Ovary (tissue), 9 donors: Measurements from ENCODE around the gene CFAP97D2. TPM values are rescaled to one million over a fixed set of nuclear protein-coding genes. Genes with fewer than 3 reads are reported as not detected.
A peak's percentile ranks its signal among the peaks of the same experiment; 100 is the strongest.

ENCODE experiments used
- DNase-seq, 5 donors: peaks; one replicate each; pipeline ENCODE4 v3.0.0-alpha.2; 2019 to 2020
- H3K27ac ChIP-seq, 2 donors: fragments of 200-600 bp; one replicate each; pipeline versions ENCODE4 v1.5.1 to v1.8.0; 2019 to 2022
- H3K27me3 ChIP-seq: fragments of 200-600 bp; one replicate; pipeline ENCODE4 v1.8.0; 2022
- H3K36me3 ChIP-seq: fragments of 200-600 bp; sonication (generic); one replicate; pipeline ENCODE4 v1.5.1; 2019
- H3K4me1 ChIP-seq: one replicate; pipeline ENCODE4 v1.8.1; 2013; ENCODE audit warnings: mild to moderate bottlenecking, moderate library complexity; ENCODE audit not compliant: insufficient read depth
- H3K4me3 ChIP-seq: fragments of 200-600 bp; sonication (generic); one replicate; pipeline ENCODE4 v1.5.1; 2017
- H3K9me3 ChIP-seq, 2 donors: fragments of 200-600 bp in 1 of 2; sonication (generic) in 1 of 2; one replicate each; pipeline versions ENCODE4 v1.5.1 to v1.8.1; 2013 to 2019; ENCODE audit warnings: mild to moderate bottlenecking in 1 of 2, moderate library complexity in 1 of 2
- EP300 ChIP-seq: sonication (generic); formaldehyde crosslinking; IDR thresholded peaks from one replicate; pipeline ENCODE4 v1.6.1; 2017; ENCODE audit warnings: antibody characterized with exemption
- POLR2A ChIP-seq: fragments of 450-650 bp; IDR thresholded peaks from one replicate; pipeline ENCODE4 v1.6.1; 2017; ENCODE audit warnings: antibody characterized with exemption, mild to moderate bottlenecking, moderate library complexity
- WGBS, 3 donors: extraction: QIAGEN DNeasy Blood & Tissue Kit in 1 of 3; methylation state at CpG; one replicate each; pipeline versions ENCODE4 v1.1.5 to v1.1.7; 2013 to 2017; 5-methylcytosine and 5-hydroxymethylcytosine counted together
- intact Hi-C, 4 donors: fragments of 100-400 bp; cut with DNase I; formaldehyde crosslinking; loops; one replicate each; pipeline versions ENCODE4 v1.11.0 to v1.15.1; 2022 to 2023
- polyA plus RNA-seq, 2 donors: library from polyadenylated mRNA; stranded (reverse); fragments of 200-250 nt in 1 of 2; fragments of 350-450 nt in 1 of 2; fragmentation: Illumina TruSeq in 1 of 2; extraction: RNeasy Lipid Tissue Mini Kit (QIAGEN cat#74804) in 1 of 2; gene quantifications; one replicate each; pipeline ENCODE4 v1.2.3, GENCODE V29; 2013 to 2014
- total RNA-seq, 7 donors: library from RNA; depleted of rRNA in 2 of 7; stranded (reverse); fragments of >200 nt in 2 of 7; fragmentation: NEBNext Ultra II Directional in 3 of 7; extraction: Animal tissue kit (Norgen Biotek cat#: 25700) in 3 of 7; gene quantifications; one replicate each; pipeline versions ENCODE4 v1.1.0 to v1.2.4, GENCODE V29; 2016 to 2023
- TF ChIP-seq, protein P1 (sequence below), 3 donors: fragments of 450-650 bp in 2 of 3; fragments of 200-600 bp in 1 of 3; IDR thresholded peaks; one replicate each; pipeline versions ENCODE4 v1.5.1 to v1.8.0; 2016 to 2022; ENCODE audit warnings: antibody characterized with exemption in 3 of 3, mild to moderate bottlenecking in 1 of 3
- donor health status: DM: no; HTN: no; CAD: no; lungs with moderate emphysema.
- donor health status: DM: no; HTN: no; CAD: no.
- donor health status: Bipolar disorder and iron deficiency.
- donor health status: DM: yes; HTN: yes; CAD: no.
- donor health status: DM: no; HTN: no; CAD: no.
- donor health status: DM: yes; HTN: yes; CAD: no.

CFAP97D2 gene
- total and polyA plus RNA-seq, 9 donors, result 0.28 to 5.2 (median 3.1) TPM; not detected in 6

DNA sequence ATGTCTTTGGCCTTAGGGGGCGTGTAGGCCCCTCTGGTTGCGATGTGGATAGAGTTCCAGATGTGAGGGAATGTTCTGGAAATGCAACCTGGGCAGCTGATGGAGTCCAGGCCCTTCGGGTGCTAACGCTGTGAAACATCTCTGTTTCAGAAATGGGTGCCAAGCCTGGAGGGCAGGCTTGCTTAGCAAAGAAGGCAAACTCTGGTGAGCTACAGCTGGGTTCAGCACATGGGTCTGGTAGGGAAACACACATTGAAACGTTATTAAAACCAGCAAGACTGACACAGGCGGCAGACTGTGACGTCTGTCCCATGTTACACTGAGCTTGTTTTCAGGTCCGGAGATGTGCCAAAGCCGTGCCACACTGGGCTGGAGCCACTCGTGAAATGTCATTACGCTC, 47.0 kb downstream of the CFAP97D2 start:
- WGBS, 3 donors, result 85 to 86% (median 85%) methylated on average over 11 of the region's 11 CpGs

DNA sequence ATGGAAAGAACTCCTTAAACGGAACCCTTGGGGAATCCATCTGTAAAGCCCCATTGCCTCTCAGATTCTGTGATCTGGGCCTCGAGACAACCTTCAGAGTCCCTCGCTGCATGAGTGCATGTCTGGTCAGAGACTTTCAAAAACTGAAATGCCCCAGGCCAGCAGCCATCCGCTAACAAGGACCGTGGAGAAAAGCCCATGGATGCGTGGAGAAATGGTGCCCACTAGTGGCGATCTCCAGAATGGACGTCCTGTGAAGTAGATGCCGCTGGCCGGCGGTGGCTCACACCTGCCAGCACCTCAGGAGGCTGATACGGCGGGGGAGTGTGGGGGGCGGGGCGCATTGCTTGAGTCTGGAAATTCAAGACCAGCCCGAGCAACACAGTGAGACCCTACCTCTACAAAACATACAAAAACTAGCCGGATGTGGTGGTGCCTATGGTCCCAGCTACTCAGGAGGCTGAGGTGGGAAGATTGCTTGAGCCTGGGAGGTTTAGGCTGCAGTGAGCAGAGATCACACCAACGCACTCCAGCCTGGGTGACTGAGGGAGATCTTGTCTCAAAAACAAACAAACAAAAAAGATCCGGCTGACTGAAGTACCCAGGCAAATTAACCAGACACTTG, 47.8 kb downstream of the CFAP97D2 start:
- intact Hi-C loops, result loop anchor here (2.0 to 5.0 kb wide), 4 partner anchors 200 to 415 kb away; no protein-coding TSS in a partner anchor
- 3 to 5% (median 3%) methylated on average over 19 of the region's 19 CpGs for WGBS, 3 donors
- Histone ChIP-seq H3K36me3 (no peaks in the 10 kb centered on the region), H3K9me3 (no peaks in the 10 kb centered on the region), H3K27me3 (no peaks in the 10 kb centered on the region), H3K4me1 (no peaks in the 10 kb centered on the region), H3K27ac (no peak overlapping the region), H3K4me3 (no peak overlapping the region)
- peak; percentile 73 to 88 (median 86) for DNase-seq
- no peak for TF ChIP-seq EP300
- TF ChIP-seq POLR2A, result no peak
- TF ChIP-seq, protein P1, sequence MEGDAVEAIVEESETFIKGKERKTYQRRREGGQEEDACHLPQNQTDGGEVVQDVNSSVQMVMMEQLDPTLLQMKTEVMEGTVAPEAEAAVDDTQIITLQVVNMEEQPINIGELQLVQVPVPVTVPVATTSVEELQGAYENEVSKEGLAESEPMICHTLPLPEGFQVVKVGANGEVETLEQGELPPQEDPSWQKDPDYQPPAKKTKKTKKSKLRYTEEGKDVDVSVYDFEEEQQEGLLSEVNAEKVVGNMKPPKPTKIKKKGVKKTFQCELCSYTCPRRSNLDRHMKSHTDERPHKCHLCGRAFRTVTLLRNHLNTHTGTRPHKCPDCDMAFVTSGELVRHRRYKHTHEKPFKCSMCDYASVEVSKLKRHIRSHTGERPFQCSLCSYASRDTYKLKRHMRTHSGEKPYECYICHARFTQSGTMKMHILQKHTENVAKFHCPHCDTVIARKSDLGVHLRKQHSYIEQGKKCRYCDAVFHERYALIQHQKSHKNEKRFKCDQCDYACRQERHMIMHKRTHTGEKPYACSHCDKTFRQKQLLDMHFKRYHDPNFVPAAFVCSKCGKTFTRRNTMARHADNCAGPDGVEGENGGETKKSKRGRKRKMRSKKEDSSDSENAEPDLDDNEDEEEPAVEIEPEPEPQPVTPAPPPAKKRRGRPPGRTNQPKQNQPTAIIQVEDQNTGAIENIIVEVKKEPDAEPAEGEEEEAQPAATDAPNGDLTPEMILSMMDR (IDR thresholded peaks at IDR 0.05), result peak; percentile 69 to 91 (median 91)

More for the DNA sequence above, 47.0 kb downstream of the CFAP97D2 start:
- intact Hi-C loops, result loop anchor here (2.0 to 5.0 kb wide), 4 partner anchors 199 to 414 kb away; no protein-coding TSS in a partner anchor
- no peak for DNase-seq
- no peaks in the 10 kb centered on the region for H3K36me3 ChIP-seq
- no peaks in the 10 kb centered on the region for H3K27me3 ChIP-seq
- TF ChIP-seq, protein P1 (IDR thresholded peaks at IDR 0.05), result no peak
- TF ChIP-seq POLR2A (no peak), EP300 (no peak)
- no peak overlapping the region for H3K4me3 ChIP-seq
- H3K4me1 ChIP-seq, result no peaks in the 10 kb centered on the region
- no peak overlapping the region for H3K27ac ChIP-seq
- H3K9me3 ChIP-seq, result no peaks in the 10 kb centered on the region

DNA sequence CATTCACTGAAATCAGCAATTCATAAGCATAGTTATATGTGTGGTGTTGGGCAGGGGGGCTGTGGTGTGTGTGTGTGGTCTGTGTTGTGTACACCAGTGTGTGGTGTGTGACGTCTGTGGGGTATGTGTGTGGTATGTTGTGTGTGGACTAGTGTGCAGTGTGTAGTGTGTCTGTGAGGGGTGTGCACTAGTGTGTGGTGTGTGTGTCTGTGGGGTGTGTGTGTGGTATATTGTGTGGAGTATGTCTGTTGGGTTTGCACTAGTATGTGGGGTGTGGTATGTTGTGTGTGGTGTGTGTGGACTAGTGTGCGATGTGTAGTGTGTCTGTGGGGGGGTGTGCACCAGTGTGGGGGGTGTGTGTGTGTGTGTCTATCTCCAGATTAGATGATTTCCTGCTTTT, 48.5 kb downstream of the CFAP97D2 start:
- Histone ChIP-seq H3K27ac (no peak overlapping the region), H3K36me3 (no peaks in the 10 kb centered on the region), H3K4me1 (no peaks in the 10 kb centered on the region), H3K27me3 (no peaks in the 10 kb centered on the region), H3K4me3 (no peak overlapping the region), H3K9me3 (no peaks in the 10 kb centered on the region)
- no peak for DNase-seq
- 70 to 83% (median 78%) methylated on average over 2 of the region's 2 CpGs for WGBS, 3 donors
- TF ChIP-seq, protein P1 (IDR thresholded peaks at IDR 0.05), result no peak
- no peak for TF ChIP-seq POLR2A
- no peak for TF ChIP-seq EP300
- intact Hi-C loops, result loop anchor here (2.0 to 5.0 kb wide), 4 partner anchors 200 to 415 kb away; no protein-coding TSS in a partner anchor

GRCh38 chr13:114228176-114228575, 49.1 kb downstream of the CFAP97D2 start:
- H3K36me3 ChIP-seq, result no peaks in the 10 kb centered on the region
- H3K27ac ChIP-seq, result no peak overlapping the region
- 51 to 61% (median 54%) methylated on average over 9 of the region's 9 CpGs for WGBS, 3 donors
- intact Hi-C loops, result loop anchor here in 2 of 4 donors (5.0 kb wide), 3 partner anchors 201 to 416 kb away; no protein-coding TSS in a partner anchor
- no peaks in the 10 kb centered on the region for H3K9me3 ChIP-seq
- TF ChIP-seq EP300, result no peak
- no peak for TF ChIP-seq POLR2A
- TF ChIP-seq, protein P1 (IDR thresholded peaks at IDR 0.05), result no peak
- DNase-seq, result no peak
- no peak overlapping the region for H3K4me3 ChIP-seq
- no peaks in the 10 kb centered on the region for H3K27me3 ChIP-seq
- no peaks in the 10 kb centered on the region for H3K4me1 ChIP-seq
